GM12801 (cell line): Measurements from ENCODE around the gene RTN1.

Experiments used
- CTCF ChIP-seq: IDR thresholded peaks from one replicate; pipeline ENCODE4 v1.5.1; 2011; ENCODE audit warnings: control low read depth; ENCODE audit not compliant: insufficient read length; ENCODE audit errors: extremely low read depth

Gene RTN1

DNA sequence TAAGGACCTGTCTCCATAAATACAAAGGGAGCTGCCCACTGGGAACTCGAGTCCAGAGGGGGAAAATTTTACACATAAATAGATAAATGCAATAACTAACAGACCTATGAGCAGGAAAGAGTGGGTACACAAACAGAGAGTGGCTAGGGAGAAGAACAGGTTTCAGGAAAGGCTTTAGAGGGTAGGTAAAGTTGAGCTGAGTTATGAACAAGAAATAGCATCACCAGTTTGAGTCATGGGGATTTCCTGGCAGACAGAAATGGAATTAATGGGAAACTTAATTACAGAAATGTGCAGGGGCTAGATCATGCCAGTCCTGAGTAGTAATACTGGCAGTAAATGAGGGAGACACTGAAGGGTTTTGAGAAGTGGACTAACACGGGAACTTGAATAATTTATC lies 236.0 kb downstream of the RTN1 start:
- no peak for TF ChIP-seq CTCF

GRCh38 chr14:59633486-59633885 lies 237.1 kb downstream of the RTN1 start:
- TF ChIP-seq CTCF = no peak

- TF ChIP-seq CTCF = no peak
Measured at GRCh38 chr14:59632381-59632780, 238.2 kb downstream of the RTN1 start.

DNA sequence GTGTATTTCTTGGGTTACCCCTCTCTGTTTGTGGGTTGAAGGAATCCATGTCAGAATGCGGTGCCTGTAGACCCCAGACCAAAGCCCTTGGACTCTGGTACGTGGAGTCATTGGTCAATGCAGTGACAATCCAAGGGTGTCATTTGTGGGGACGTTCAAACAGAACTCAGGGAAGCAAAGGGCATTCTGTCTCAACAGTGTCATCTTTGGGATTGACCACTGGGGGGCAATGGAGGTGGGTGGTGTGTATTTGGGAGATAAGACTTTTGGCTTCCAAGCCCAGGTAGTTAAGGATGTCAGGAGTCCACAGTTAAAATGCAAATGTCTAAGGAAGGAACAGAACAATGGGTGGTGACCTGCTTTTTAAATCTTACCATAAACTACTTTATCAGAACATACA lies 239.3 kb downstream of the RTN1 start:
- no peak for TF ChIP-seq CTCF

DNA sequence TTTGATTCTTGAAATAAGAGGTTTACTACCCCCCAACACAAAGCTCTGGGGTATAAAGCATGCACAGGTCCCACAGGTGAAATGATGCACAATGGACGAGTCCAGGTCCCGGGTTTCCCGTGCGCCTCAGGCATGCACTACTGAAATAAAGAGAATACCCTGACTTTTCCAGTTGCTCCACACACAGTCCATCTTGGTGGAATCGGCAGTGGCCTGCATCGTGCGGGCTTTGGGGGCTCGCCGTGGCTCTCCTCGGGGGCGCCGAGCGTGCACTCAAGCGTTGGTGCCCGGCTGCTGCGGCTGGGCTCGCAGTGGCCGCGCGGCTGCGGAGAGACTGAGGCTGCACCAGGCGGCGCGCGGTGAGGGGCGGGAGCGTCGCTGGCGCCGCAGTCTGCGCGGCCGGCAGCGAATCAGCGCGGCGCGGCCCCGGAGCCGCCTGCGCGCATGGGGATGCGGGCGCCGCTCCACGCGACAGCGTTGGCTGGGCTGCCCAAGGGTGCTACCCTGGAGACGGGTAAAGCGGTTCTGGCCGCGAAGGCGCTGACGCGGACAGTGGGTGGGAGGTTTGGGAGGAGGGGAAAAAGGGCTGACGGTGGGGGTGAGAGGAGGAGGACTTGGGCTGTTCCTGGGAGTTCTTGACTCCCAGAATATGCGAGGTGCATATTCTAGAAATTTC lies 240.2 kb downstream of the RTN1 start:
- TF ChIP-seq CTCF = no peak

DNA sequence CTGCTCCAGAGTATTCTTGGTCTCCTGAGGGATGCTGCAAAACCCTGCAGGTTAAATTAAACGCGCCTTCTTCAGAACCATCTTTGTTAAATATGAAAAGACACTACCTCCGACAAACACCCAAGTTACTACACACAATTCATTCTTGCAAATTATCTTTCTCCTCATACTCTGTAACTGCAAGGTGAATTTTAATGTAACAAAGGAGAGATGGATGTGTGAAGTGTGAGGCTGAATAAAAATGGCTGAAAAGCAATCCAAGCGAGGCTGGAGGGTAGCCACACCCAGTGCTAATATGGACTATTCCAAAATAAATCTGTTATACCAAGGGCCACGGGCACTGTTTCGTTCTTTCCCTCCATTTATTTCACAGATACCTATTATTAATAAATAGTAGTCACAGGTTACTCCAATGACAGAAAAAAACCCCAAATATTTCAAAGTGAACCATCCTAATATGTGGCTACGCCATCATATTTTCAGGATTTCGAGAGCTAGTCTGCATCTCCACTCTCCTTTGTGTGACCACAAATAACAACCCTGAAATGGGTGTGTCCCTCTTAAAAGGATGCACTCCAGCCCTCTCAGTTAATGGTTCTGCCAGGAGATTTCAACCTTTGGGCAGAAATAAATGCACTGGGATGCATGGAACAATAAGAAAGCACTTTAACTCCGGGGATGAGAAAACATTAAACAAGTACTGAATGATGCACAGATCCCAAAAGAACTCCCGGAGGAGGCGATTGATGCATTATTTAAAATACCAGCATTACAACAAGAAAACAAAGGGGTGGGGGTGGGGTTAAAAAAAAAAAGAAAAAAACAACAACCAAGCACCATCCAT lies 240.9 kb downstream of the RTN1 start:
- TF ChIP-seq CTCF = no peak

DNA sequence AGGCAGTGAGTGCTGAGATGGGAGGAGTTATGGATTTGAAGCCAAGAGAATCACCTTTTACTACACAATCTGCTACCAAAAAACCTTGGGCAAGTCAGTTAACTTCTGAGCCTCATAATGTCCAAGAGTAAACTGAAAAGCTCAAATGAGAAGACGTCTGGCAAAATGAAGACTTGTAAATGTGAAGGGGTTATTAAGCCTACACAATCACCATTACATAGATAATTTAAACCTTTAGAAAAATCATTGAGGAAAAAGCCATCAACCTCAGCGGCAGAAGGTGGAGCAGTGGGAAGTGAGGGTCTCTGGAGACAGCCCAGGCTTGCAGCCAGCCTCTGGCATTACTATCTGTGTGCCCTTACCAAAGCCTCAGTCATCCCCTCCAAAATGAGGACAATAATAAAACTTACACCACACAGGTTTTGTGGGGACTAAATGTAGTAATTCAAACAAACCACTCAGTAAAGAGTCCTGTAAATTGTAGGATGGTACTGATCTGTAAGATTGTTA lies 243.5 kb downstream of the RTN1 start:
- no peak for TF ChIP-seq CTCF
